A549 (cell line): Measurements from ENCODE around the gene CCT8. TPM values are rescaled to one million over a fixed set of nuclear protein-coding genes. Genes with fewer than 3 reads are reported as not detected.
"Not testable (repeated sequence)": the region's sequence is repeated elsewhere in the genome, so short reads cannot be mapped to it uniquely, and the experiment has no call there.

Experiments used
- ATAC-seq, 2 experiments: fragments of 200-7000 bp in 1 of 2; fragments of >200 bp in 1 of 2; cut with Nextera tagmentation in 1 of 2; cut with Tn5 transposase in 1 of 2; 3 replicates each; pipeline versions ENCODE4 v1.8.0 to v1.9.1; 2018 to 2020; ENCODE audit warnings: mild to moderate bottlenecking in 1 of 2, moderate library complexity in 1 of 2
- CTCF ChIA-PET: fragments of 300-600 bp; sonication (Branson Sonifier 250); formaldehyde crosslinking; extraction: SDS; loops from one replicate; lab custom pipeline; 2021; ENCODE audit warnings: antibody characterized with exemption, inconsistent platforms; lab: Yijun Ruan, JAX
- POLR2A ChIA-PET: fragments of 350-600 bp; formaldehyde crosslinking; extraction: SDS; loops from one replicate; lab custom pipeline; 2021; ENCODE audit warnings: antibody characterized with exemption, inconsistent platforms; lab: Yijun Ruan, JAX
- DNase-seq, 2 experiments: peaks; one replicate each; pipeline versions ENCODE4 v3.0.0 to v3.0.0-alpha.2; 2011 to 2016; ENCODE audit warnings: low read depth in 1 of 2, low spot score in 1 of 2
- FAIRE-seq: peaks from 2 replicates; lab custom pipeline; 2011; peaks lifted over from hg19 to GRCh38; lab: Jason Lieb, UNC
- H3K27ac ChIP-seq, 2 experiments: fragments of >200 bp; sonication (Bioruptor Twin); formaldehyde crosslinking; 3 replicates each; pipeline ENCODE4 v1.5.1; 2016 to 2017
- H3K4me1 ChIP-seq: fragments of >200 bp; sonication (Bioruptor Twin); formaldehyde crosslinking; 3 replicates; pipeline ENCODE4 v1.6.1; 2016
- H3K4me2 ChIP-seq: fragments of >200 bp; sonication (Bioruptor Twin); formaldehyde crosslinking; 3 replicates; pipeline ENCODE4 v1.6.1; 2016
- H3K4me3 ChIP-seq: fragments of >200 bp; sonication (Bioruptor Twin); formaldehyde crosslinking; 3 replicates; pipeline ENCODE4 v1.5.1; 2016
- H3K9me3 ChIP-seq: fragments of >200 bp; sonication (Bioruptor Twin); formaldehyde crosslinking; 3 replicates; pipeline ENCODE4 v1.6.1; 2016
- BCL3 ChIP-seq: fragments of >200 bp; sonication (Bioruptor Twin); formaldehyde crosslinking; IDR thresholded peaks from 3 replicates; pipeline ENCODE4 v1.6.1; 2016
- BHLHE40 ChIP-seq: IDR thresholded peaks from 2 replicates; pipeline ENCODE4 v1.6.1; 2012; ENCODE audit warnings: low read depth, low read length, inconsistent platforms
- CHD2 ChIP-seq: fragments of 150-350 bp; IDR thresholded peaks from 2 replicates; pipeline ENCODE4 v1.6.1; 2014; ENCODE audit warnings: low read length; ENCODE audit not compliant: partially characterized antibody
- EHF ChIP-seq: fragments of 250-450 bp; sonication (Bioruptor Pico); IDR thresholded peaks from 2 replicates; pipeline ENCODE4 v1.5.0; 2020; ENCODE audit warnings: mild to moderate bottlenecking
- ESRRA ChIP-seq: fragments of 150-350 bp; IDR thresholded peaks from 2 replicates; pipeline ENCODE4 v1.6.1; 2014; ENCODE audit warnings: mild to moderate bottlenecking, low read length, borderline replicate concordance
- FOXS1 ChIP-seq: fragments of 250-450 bp; sonication (Bioruptor Pico); IDR thresholded peaks from 2 replicates; pipeline ENCODE4 v1.5.0; 2020; ENCODE audit warnings: mild to moderate bottlenecking, moderate library complexity
- GATA3 ChIP-seq: IDR thresholded peaks from 2 replicates; pipeline ENCODE4 v1.6.1; 2012; ENCODE audit warnings: borderline replicate concordance
- HEYL ChIP-seq: fragments of 250-450 bp; sonication (Bioruptor Pico); IDR thresholded peaks from 2 replicates; pipeline ENCODE4 v1.8.0; 2021; ENCODE audit warnings: mild to moderate bottlenecking, moderate library complexity
- HOXB13 ChIP-seq: fragments of 250-450 bp; sonication (Bioruptor Pico); IDR thresholded peaks from 2 replicates; pipeline ENCODE4 v1.5.0; 2020; ENCODE audit warnings: low read depth, mild to moderate bottlenecking, moderate library complexity
- RAD21 ChIP-seq, 2 experiments: fragments of >200 bp in 1 of 2; sonication (Bioruptor Twin) in 1 of 2; formaldehyde crosslinking in 1 of 2; IDR thresholded peaks in 1 of 2; conservative IDR thresholded peaks in 1 of 2; 2 replicates in 1 of 2; 3 replicates in 1 of 2; pipeline ENCODE4 v1.6.1; 2012 to 2018; ENCODE audit warnings: inconsistent platforms in 1 of 2
- RCOR1 ChIP-seq: fragments of 150-350 bp; IDR thresholded peaks from 2 replicates; pipeline ENCODE4 v1.6.1; 2014; ENCODE audit warnings: antibody characterized with exemption, low read length, low read depth
- RNF2 ChIP-seq: fragments of 200-600 bp; sonication (generic); IDR thresholded peaks from 2 replicates; pipeline ENCODE4 v1.6.1; 2016; ENCODE audit warnings: low read depth, mild to moderate bottlenecking, antibody characterized with exemption, moderate library complexity, borderline replicate concordance
- TP53 ChIP-seq: fragments of 250-450 bp; sonication (Bioruptor Pico); IDR thresholded peaks from 2 replicates; pipeline ENCODE4 v1.5.0; 2021; ENCODE audit warnings: mild to moderate bottlenecking, moderate library complexity
- WGBS: methylation state at CpG from one replicate; pipeline ENCODE4 v1.1.6; 2017; ENCODE audit errors: missing lambda C conversion rate; 5-methylcytosine and 5-hydroxymethylcytosine counted together
- polyA plus RNA-seq, 4 experiments: library from polyadenylated mRNA; depleted of rRNA in 3 of 4; stranded (reverse); fragments of >200 nt; fragmentation: RNase III in 1 of 4; extraction: RNeasy Plus Mini Kit Qiagen cat#74134 plus additional on column Dnase treatment in 1 of 4; gene quantifications; 2 replicates in 3 of 4; 3 replicates in 1 of 4; pipeline ENCODE4 v1.2.3, GENCODE V29; 2011 to 2017
- TF ChIP-seq, protein P1 (sequence below): fragments of 150-350 bp; IDR thresholded peaks from 2 replicates; pipeline ENCODE4 v1.6.1; 2014; ENCODE audit warnings: low read depth, mild to moderate bottlenecking, low read length
- TF ChIP-seq, protein P2 (sequence below): fragments of >200 bp; sonication (Bioruptor Twin); formaldehyde crosslinking; IDR thresholded peaks from 3 replicates; pipeline ENCODE4 v1.5.1; 2016
- TF ChIP-seq, protein P3 (sequence below): fragments of 250-450 bp; sonication (Bioruptor Pico); IDR thresholded peaks from 2 replicates; pipeline ENCODE4 v1.5.0; 2020; ENCODE audit warnings: low read depth, mild to moderate bottlenecking, moderate library complexity

Gene CCT8
- polyA plus RNA-seq, 2 of the 4 experiments (the other 2 are of a cell fraction), result 216 to 296 TPM

- Histone ChIP-seq H3K4me1 (peaks cover 13% of the 10 kb centered on the region; the same call in 2 of the 3 replicates), H3K4me2 (peak overlapping the region; percentile 97), H3K4me3 (peak overlapping the region; percentile 98), H3K27ac (peak overlapping the region; percentile 94 to 96), H3K9me3 (no peaks in the 10 kb centered on the region)
- DNase-seq, result no peak
- peak in 1 of 2 experiments; percentile 52; a peak in 3 of 6 replicates for ATAC-seq
- no peak for TF ChIP-seq FOXS1 (CRISPR knock-in tag)
- POLR2A ChIA-PET, result interaction anchor here (0.7 to 3.2 kb wide), 7 partner anchors 10 to 55 kb away, joined by 3 to 40 read pairs (median 4); partner anchors contain the start of genes CCT8 and LTN1
- CTCF ChIA-PET, result no interaction called here
- no peak for FAIRE-seq
- 2% methylated on average over 12 of the region's 12 CpGs for WGBS
Measured at GRCh38 chr21:29018540-29018939, 54.9 kb downstream of the CCT8 start.

DNA sequence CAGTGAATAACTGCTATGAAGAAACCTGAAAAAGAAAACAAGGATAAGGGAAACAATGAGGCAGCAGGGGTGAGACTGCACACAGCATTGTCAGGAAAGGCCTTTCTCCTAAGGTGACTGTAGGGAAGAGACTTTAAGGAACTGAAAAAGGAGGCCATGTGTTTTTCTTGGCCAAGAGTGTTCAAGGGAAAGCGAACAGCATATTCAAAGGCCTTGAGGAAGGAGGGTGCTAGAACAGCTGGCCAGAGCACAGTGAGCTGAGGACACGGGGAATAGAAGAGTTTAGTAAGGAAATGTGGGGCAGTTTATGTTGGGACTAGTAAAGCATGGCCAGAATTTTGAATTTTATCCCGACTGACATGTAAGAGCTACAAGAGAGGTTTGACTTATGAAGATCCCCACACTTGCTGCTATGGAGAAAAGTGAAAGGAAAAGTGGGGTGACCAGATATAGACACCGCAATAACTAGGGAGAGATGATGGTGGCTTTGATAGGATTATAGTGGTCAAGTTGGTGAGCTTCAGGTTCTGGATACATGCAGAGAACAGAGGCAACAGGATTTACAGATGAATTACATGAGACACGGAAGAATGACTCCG lies 55.7 kb downstream of the CCT8 start:
- DNase-seq, result no peak

DNA sequence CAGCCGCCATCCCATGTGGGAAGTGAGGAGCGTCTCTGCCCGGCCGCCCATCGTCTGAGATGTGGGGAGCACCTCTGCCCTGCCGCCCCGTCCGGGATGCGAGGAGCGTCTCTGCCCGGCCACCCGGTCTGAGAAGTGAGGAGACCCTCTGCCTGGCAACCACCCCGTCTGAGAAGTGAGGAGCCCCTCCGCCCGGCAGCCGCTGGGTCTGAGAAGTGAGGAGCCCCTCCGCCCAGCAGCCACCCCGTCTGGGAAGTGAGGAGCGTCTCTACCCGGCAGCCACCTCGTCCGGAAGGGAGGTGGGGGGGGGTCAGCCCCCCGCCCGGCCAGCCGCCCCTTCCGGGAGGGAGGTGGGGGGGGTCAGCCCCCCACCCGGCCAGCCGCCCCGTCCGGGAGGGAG lies 62.2 kb downstream of the CCT8 start:
- H3K4me3 ChIP-seq, H3K9me3 ChIP-seq, H3K4me1 ChIP-seq, DNase-seq, H3K4me2 ChIP-seq, POLR2A ChIA-PET, CTCF ChIA-PET, FAIRE-seq, H3K27ac ChIP-seq, ATAC-seq: not testable (repeated sequence)
- no CpG with 5 or more reads among the region's 30 CpGs for WGBS

More for the DNA sequence above, 55.7 kb downstream of the CCT8 start:
- Histone ChIP-seq H3K27ac (peak overlapping the region; percentile 94 to 96; a peak in 5 of 6 replicates), H3K4me2 (peak overlapping the region; percentile 97), H3K4me3 (peak overlapping the region; percentile 98), H3K9me3 (no peaks in the 10 kb centered on the region), H3K4me1 (peaks cover 13% of the 10 kb centered on the region; the same call in 2 of the 3 replicates)
- 54% methylated on average over 6 of the region's 6 CpGs for WGBS
- no peak for ATAC-seq
- no peak for FAIRE-seq
- ChIA-PET CTCF (interaction anchor here (0.6 kb wide), 1 partner anchor 10 kb away, joined by 3 read pairs; no protein-coding TSS in a partner anchor), POLR2A (interaction anchor here (3.2 kb wide), 1 partner anchor 15 kb away, joined by 40 read pairs; no protein-coding TSS in a partner anchor)
- no peak for TF ChIP-seq BHLHE40
- no peak for TF ChIP-seq GATA3
- TF ChIP-seq BCL3, result no peak
- TF ChIP-seq RAD21 (conservative IDR thresholded peaks at IDR 0.05 in 1 of 2, IDR thresholded peaks at IDR 0.05 in 1 of 2), result no peak
- TF ChIP-seq HEYL (CRISPR knock-in tag), result no peak
- TF ChIP-seq RNF2, result no peak
- TF ChIP-seq, protein P1, sequence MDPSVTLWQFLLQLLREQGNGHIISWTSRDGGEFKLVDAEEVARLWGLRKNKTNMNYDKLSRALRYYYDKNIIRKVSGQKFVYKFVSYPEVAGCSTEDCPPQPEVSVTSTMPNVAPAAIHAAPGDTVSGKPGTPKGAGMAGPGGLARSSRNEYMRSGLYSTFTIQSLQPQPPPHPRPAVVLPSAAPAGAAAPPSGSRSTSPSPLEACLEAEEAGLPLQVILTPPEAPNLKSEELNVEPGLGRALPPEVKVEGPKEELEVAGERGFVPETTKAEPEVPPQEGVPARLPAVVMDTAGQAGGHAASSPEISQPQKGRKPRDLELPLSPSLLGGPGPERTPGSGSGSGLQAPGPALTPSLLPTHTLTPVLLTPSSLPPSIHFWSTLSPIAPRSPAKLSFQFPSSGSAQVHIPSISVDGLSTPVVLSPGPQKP, result no peak

DNA sequence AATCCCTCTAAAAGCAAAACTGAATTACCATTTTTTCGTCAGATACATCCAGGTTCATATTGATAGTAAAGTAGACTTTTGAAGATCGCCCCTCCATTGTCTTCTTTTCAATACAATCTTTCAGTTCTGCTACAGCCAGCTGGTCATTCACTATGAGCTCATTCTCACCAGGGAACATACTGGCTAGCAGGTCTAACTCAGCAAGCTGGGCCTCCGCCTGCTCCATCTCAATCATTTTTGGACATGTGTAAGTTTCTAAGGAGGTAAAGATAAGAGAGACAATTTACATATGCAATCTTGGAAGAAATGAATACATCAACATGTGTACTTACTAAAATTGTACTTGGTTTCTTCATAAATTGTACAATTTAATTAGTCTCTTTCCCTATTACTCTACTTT lies 65.1 kb downstream of the CCT8 start:
- 88% methylated on average over 3 of the region's 3 CpGs for WGBS
- ChIA-PET CTCF (interaction anchor here (0.8 kb wide), 1 partner anchor 9 kb away, joined by 3 read pairs; no protein-coding TSS in a partner anchor), POLR2A (interaction anchor here (0.7 kb wide), 1 partner anchor 11 kb away, joined by 3 read pairs; the partner anchor contains the start of gene RWDD2B)
- Histone ChIP-seq H3K9me3 (no peaks in the 10 kb centered on the region), H3K4me3 (no peak overlapping the region), H3K4me1 (no peaks in the 10 kb centered on the region), H3K4me2 (no peak overlapping the region), H3K27ac (no peak overlapping the region)
- FAIRE-seq (no peak), ATAC-seq (no peak), DNase-seq (no peak)
- no peak for TF ChIP-seq CHD2
- TF ChIP-seq TP53 (CRISPR knock-in tag), result no peak
- no peak for TF ChIP-seq ESRRA
- TF ChIP-seq EHF, result no peak
- TF ChIP-seq, protein P2, sequence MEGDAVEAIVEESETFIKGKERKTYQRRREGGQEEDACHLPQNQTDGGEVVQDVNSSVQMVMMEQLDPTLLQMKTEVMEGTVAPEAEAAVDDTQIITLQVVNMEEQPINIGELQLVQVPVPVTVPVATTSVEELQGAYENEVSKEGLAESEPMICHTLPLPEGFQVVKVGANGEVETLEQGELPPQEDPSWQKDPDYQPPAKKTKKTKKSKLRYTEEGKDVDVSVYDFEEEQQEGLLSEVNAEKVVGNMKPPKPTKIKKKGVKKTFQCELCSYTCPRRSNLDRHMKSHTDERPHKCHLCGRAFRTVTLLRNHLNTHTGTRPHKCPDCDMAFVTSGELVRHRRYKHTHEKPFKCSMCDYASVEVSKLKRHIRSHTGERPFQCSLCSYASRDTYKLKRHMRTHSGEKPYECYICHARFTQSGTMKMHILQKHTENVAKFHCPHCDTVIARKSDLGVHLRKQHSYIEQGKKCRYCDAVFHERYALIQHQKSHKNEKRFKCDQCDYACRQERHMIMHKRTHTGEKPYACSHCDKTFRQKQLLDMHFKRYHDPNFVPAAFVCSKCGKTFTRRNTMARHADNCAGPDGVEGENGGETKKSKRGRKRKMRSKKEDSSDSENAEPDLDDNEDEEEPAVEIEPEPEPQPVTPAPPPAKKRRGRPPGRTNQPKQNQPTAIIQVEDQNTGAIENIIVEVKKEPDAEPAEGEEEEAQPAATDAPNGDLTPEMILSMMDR, result no peak
- TF ChIP-seq, protein P3, sequence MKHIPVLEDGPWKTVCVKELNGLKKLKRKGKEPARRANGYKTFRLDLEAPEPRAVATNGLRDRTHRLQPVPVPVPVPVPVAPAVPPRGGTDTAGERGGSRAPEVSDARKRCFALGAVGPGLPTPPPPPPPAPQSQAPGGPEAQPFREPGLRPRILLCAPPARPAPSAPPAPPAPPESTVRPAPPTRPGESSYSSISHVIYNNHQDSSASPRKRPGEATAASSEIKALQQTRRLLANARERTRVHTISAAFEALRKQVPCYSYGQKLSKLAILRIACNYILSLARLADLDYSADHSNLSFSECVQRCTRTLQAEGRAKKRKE, result no peak
- TF ChIP-seq RCOR1, result no peak
- TF ChIP-seq HOXB13, result no peak
- no peak for TF ChIP-seq HEYL (CRISPR knock-in tag)
